Stimulated activated CD4-positive, alpha-beta T cell treated with anti-CD3 and anti-CD28 coated beads, Interleukin-12 subunit alpha, Interleukin-12 subunit beta, amount 100 ng/mL, for 24 hours (primary cell): ENCODE data around the gene DYDC2.
"Not testable (repeated sequence)": the region's sequence is repeated elsewhere in the genome, so short reads cannot be mapped to it uniquely, and the experiment has no call there.

ENCODE experiments used
- DNase-seq, 2 experiments: peaks; one replicate each; pipeline ENCODE4 v3.0.0-alpha.2; 2020; ENCODE audit warnings: low read depth in 2 of 2

The DYDC2 gene

DNA sequence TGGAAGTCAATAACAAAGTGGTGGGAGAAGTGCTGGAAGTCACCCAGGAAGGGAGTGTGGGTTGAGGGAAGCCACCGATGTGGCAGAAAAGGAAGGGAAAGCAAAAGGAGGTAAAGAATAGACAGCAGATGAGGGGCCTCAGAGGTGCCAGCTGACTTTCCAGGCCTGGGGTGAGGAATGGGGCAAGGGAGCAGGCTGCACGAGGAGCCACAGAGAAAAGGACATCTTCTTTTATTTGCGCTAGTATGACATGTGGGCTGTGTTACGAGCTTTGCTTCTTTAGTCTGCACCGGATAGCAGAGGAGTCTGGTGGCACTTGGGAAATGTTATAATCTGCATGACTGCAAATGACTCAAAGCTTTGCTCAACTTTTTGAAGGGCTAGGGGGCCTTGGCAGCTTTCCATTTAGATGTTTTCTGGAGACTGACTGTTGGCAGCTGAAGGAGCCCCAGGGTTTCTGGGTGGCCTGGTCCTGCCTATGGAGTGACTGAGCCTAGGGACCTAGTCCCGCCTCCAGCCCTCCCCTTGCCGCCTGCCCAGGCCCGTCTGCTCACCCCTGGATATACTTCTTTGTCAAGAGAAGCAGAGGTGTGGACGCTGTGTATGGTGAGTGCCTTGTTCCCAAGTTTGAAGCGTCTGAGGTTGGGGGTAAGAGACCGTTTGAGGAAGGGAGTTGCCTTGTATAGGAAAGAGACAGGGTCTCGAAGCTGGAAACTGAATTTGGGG lies 56.9 kb downstream of the DYDC2 start:
- DNase-seq, result no peak

DNA sequence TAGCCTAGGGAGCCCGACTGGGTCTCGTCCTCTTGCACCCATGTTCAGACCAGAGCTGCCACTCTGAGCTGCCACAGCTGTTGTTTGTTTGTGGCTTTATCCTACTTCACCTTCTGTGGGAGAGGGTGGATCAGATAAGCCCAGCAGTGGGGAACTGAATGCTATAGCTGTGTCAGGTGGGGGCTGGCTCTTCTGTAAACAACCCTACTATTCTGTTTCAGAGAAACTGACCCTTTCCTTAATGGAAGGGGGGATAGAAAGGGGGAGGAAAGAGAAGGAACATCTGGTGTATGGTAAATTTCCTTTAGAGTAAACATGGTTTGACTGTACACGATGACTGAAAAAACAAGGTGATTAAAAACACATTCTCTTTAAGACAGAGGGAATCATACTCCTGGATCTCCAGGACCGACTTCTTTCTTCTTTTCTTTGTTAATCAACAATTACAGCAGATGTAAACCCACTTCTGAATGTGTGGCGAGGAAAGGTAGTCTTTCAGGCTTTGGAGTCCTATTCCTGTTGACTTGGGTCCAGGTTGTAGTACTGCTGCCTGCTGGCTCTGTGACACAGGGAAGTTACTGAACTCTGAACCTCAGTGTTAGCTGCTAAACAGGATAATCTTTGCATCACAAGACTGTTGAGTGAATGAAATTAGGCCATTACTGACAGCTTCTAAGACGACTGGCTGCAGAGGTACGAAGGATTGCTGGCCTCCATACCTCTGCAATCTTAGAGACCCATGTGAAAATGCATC lies 57.7 kb downstream of the DYDC2 start:
- DNase-seq, result no peak

DNA sequence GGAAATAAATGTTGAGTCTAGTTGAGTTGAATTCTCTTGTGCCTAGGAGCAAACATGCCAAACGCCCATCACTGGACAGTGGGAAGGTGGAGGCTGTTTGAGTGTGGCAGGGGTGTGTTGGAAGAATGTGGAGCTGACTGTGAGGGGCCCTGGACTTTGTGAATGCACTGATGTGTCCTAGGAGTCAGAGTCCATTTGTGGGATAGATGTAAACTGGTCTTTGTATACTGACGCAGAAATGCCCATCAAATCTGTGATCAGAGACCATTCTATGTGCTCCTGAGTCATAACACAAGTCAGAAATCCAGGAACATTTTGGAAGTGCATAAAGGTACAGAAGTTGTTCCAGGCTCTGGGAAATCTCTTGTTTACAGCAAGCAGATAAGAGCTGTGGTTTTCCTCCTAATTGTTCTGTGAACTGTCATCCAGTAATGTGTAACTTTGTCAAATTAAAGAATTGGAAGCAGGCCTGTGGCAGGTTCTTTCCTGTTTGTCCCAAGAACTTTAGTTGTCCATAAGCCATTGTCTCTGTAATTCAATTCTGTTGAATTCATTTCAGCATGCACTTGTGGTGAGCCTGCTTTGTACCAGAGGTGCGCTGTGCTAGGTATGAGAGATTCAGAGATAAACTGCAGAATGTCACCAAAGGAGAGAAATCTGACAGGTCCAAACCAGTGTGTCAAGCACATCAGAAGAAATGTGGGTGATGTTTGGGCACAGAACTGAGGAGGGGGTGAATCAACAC lies 59.3 kb downstream of the DYDC2 start:
- DNase-seq, result no peak

- DNase-seq, result no peak
Observed at GRCh38 chr10:80416479-80417098, 60.0 kb downstream of the DYDC2 start.

DNA sequence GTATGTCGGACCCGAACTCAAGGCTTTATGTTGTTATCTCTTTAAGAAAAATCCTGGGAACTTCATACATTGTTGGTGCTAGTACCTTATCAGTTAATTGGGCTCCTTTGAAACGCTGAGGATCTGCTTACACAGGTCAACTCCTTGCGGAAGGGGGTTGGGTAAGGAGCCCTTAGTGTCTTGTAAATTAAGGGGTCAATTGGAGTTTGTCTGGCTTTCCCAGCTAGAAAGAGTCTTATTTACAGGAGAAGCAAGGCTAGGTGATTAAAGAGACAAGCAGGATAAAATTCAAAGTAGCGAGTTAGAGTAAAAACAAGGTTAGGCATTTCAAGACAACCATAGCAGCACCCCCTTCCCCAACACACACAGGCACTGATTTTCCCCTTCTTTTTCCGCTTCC lies 60.7 kb downstream of the DYDC2 start:
- not testable (repeated sequence) for DNase-seq
